WTC11 (cell line): Measurements from ENCODE around the gene MFNG. TPM values are rescaled to one million over a fixed set of nuclear protein-coding genes. Genes with fewer than 3 reads are reported as not detected.
A peak's percentile ranks its signal among the peaks of the same experiment; 100 is the strongest.

Source experiments
- ATAC-seq: fragments of 200-7000 bp; cut with Tn5 transposase; 2 replicates; pipeline ENCODE4 v1.10.0; 2021; ENCODE audit warnings: mild to moderate bottlenecking, moderate library complexity
- CTCF ChIA-PET: fragments of 300-600 bp; sonication (Branson Sonifier 250); formaldehyde crosslinking; loops from one replicate; lab custom pipeline; 2021; ENCODE audit warnings: antibody characterized with exemption; lab: Charles Lee
- POLR2A ChIA-PET: fragments of 350-600 bp; sonication (Branson Sonifier 250); formaldehyde crosslinking; loops from one replicate; lab custom pipeline; 2021; ENCODE audit warnings: antibody characterized with exemption; lab: Charles Lee
- DNase-seq: peaks from one replicate; pipeline ENCODE4 v3.0.0; 2021; ENCODE audit warnings: low spot score
- H3K27ac Mint-ChIP-seq: 2 replicates; pipeline ENCODE4 v1.8.0; 2021; ENCODE audit warnings: mixed read lengths
- H3K27me3 Mint-ChIP-seq: 2 replicates; pipeline ENCODE4 v1.8.0; 2021; ENCODE audit warnings: low read depth, mild to moderate bottlenecking, moderate library complexity, mixed read lengths
- H3K36me3 Mint-ChIP-seq: 2 replicates; pipeline ENCODE4 v1.8.0; 2021; ENCODE audit warnings: mixed read lengths
- H3K4me1 Mint-ChIP-seq: 2 replicates; pipeline ENCODE4 v1.8.0; 2022; ENCODE audit warnings: mixed read lengths
- H3K4me3 Mint-ChIP-seq: 2 replicates; pipeline ENCODE4 v1.8.0; 2021; ENCODE audit warnings: mild to moderate bottlenecking, moderate library complexity, mixed read lengths
- H3K9me3 Mint-ChIP-seq: 2 replicates; pipeline ENCODE4 v1.8.0; 2021; ENCODE audit warnings: mixed read lengths
- CBFB ChIP-seq: sonication (generic); formaldehyde crosslinking; IDR thresholded peaks from 2 replicates; pipeline ENCODE4 v1.8.1; 2022; ENCODE audit warnings: mild to moderate bottlenecking, low read depth, missing genetic modification reagents
- CREB1 ChIP-seq: sonication (generic); formaldehyde crosslinking; IDR thresholded peaks from 2 replicates; pipeline ENCODE4 v1.8.0; 2023; ENCODE audit warnings: mild to moderate bottlenecking, missing genetic modification reagents
- ETV6 ChIP-seq: sonication (generic); formaldehyde crosslinking; IDR thresholded peaks from 2 replicates; pipeline ENCODE4 v1.8.1; 2022; ENCODE audit warnings: mild to moderate bottlenecking, missing genetic modification reagents
- FOXK1 ChIP-seq: sonication (generic); formaldehyde crosslinking; IDR thresholded peaks from 2 replicates; pipeline ENCODE4 v1.8.0; 2022; ENCODE audit warnings: mild to moderate bottlenecking, moderate library complexity, missing genetic modification reagents
- GTF2I ChIP-seq: fragments of 250-450 bp; sonication (Bioruptor Pico); conservative IDR thresholded peaks from 2 replicates; pipeline ENCODE4 v1.4.0; 2021; ENCODE audit warnings: mild to moderate bottlenecking
- JUN ChIP-seq: sonication (generic); formaldehyde crosslinking; IDR thresholded peaks from 2 replicates; pipeline ENCODE4 v1.8.0; 2023; ENCODE audit warnings: mild to moderate bottlenecking, missing genetic modification reagents
- NR3C1 ChIP-seq: sonication (generic); formaldehyde crosslinking; conservative IDR thresholded peaks from 2 replicates; pipeline ENCODE4 v1.8.1; 2023; ENCODE audit warnings: low read depth, mild to moderate bottlenecking, missing genetic modification reagents
- SMAD3 ChIP-seq: sonication (generic); formaldehyde crosslinking; IDR thresholded peaks from 2 replicates; pipeline ENCODE4 v1.8.0; 2022; ENCODE audit warnings: missing genetic modification reagents, mild to moderate bottlenecking, borderline replicate concordance
- TEAD4 ChIP-seq: sonication (generic); formaldehyde crosslinking; IDR thresholded peaks from 2 replicates; pipeline ENCODE4 v1.8.0; 2022; ENCODE audit warnings: mild to moderate bottlenecking, missing genetic modification reagents
- ZBTB21 ChIP-seq: sonication (generic); formaldehyde crosslinking; IDR thresholded peaks from 2 replicates; pipeline ENCODE4 v1.8.1; 2023; ENCODE audit warnings: mild to moderate bottlenecking, missing genetic modification reagents, borderline replicate concordance
- ZNF121 ChIP-seq: sonication (generic); formaldehyde crosslinking; IDR thresholded peaks from 2 replicates; pipeline ENCODE4 v1.8.0; 2023; ENCODE audit warnings: missing genetic modification reagents
- ZNF219 ChIP-seq: sonication (generic); formaldehyde crosslinking; IDR thresholded peaks from 2 replicates; pipeline ENCODE4 v1.8.0; 2023; ENCODE audit warnings: missing genetic modification reagents, mild to moderate bottlenecking, borderline replicate concordance
- ZNF263 ChIP-seq: sonication (generic); formaldehyde crosslinking; IDR thresholded peaks from 2 replicates; pipeline ENCODE4 v1.8.1; 2022; ENCODE audit warnings: low read depth, mild to moderate bottlenecking, moderate library complexity, missing genetic modification reagents
- total RNA-seq: library from RNA; stranded (reverse); gene quantifications from 3 replicates; pipeline ENCODE4 v1.2.3, GENCODE V29; 2021
- TF ChIP-seq, protein P1 (sequence below): sonication (generic); formaldehyde crosslinking; conservative IDR thresholded peaks from 2 replicates; pipeline ENCODE4 v1.8.1; 2022; ENCODE audit warnings: mild to moderate bottlenecking, missing genetic modification reagents
- TF ChIP-seq, protein P2 (sequence below): sonication (generic); formaldehyde crosslinking; IDR thresholded peaks from 2 replicates; pipeline ENCODE4 v1.8.0; 2023; ENCODE audit warnings: mild to moderate bottlenecking, missing genetic modification reagents
- TF ChIP-seq, protein P3 (sequence below): fragments of 250-450 bp; sonication (Bioruptor Pico); IDR thresholded peaks from 2 replicates; pipeline ENCODE4 v1.9.0; 2021; ENCODE audit warnings: moderate library complexity, mild to moderate bottlenecking, inconsistent platforms, borderline replicate concordance
- TF ChIP-seq, protein P4 (sequence below): fragments of 250-450 bp; sonication (Bioruptor Pico); IDR thresholded peaks from 2 replicates; pipeline ENCODE4 v2.1.2; 2022; ENCODE audit warnings: mild to moderate bottlenecking, moderate library complexity
- TF ChIP-seq, protein P5 (sequence below): sonication (generic); formaldehyde crosslinking; IDR thresholded peaks from 2 replicates; pipeline ENCODE4 v1.8.0; 2023; ENCODE audit warnings: missing genetic modification reagents, mild to moderate bottlenecking, borderline replicate concordance
- TF ChIP-seq, protein P6 (sequence below): sonication (generic); formaldehyde crosslinking; IDR thresholded peaks from 2 replicates; pipeline ENCODE4 v1.8.1; 2023; ENCODE audit warnings: mild to moderate bottlenecking, moderate library complexity, missing genetic modification reagents

MFNG gene
- total RNA-seq, 1 experiment from 2014 or later: 3.2 TPM

DNA sequence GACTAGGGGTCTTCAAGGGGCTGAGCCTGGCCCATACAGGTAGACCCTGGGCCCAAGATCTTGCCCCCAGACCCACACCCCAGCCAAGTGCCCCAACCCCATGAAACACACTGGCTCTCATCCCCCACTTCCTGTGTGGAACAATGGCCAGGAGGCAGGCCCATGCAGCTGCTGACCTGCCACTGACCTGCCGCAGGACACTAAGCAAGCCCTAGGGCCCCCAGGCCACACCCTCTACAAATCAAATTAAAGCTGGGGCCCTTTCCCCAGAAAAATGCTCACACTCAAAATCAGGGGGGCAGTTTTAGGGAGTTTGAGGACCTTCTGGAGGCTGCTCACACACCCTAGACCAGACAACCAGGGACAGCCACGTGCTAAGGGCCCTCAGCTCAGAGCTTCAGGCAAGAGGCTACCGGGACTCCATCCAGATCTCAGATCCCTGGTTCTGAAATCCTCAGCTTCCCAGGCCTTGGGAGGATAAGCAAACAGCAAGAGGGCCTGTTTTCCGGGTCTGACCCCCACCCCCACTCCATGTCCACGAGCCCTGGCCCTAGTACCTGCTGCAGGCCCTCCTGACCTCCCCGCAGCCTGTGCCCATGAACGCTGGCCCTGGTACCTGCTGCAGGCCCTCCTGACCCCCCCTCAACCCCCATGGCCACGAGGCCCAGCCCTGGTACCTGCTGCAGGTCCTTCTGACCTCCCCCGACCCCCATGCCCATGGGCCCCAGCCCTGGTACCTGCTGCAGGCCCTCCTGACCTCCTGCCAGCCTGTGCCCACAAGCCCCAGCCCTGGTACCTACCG lies 23.1 kb upstream of the MFNG start (continued):
- TF ChIP-seq FOXK1 (CRISPR knock-in tag) (no peak), CBFB (CRISPR knock-in tag) (no peak), NR3C1 (CRISPR knock-in tag) (no peak), SMAD3 (no peak), ETV6 (CRISPR knock-in tag) (no peak), ZNF263 (no peak), TEAD4 (CRISPR knock-in tag) (no peak)
- TF ChIP-seq, protein P1, sequence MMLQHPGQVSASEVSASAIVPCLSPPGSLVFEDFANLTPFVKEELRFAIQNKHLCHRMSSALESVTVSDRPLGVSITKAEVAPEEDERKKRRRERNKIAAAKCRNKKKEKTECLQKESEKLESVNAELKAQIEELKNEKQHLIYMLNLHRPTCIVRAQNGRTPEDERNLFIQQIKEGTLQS (CRISPR knock-in tag): no peak
- TF ChIP-seq, protein P2, sequence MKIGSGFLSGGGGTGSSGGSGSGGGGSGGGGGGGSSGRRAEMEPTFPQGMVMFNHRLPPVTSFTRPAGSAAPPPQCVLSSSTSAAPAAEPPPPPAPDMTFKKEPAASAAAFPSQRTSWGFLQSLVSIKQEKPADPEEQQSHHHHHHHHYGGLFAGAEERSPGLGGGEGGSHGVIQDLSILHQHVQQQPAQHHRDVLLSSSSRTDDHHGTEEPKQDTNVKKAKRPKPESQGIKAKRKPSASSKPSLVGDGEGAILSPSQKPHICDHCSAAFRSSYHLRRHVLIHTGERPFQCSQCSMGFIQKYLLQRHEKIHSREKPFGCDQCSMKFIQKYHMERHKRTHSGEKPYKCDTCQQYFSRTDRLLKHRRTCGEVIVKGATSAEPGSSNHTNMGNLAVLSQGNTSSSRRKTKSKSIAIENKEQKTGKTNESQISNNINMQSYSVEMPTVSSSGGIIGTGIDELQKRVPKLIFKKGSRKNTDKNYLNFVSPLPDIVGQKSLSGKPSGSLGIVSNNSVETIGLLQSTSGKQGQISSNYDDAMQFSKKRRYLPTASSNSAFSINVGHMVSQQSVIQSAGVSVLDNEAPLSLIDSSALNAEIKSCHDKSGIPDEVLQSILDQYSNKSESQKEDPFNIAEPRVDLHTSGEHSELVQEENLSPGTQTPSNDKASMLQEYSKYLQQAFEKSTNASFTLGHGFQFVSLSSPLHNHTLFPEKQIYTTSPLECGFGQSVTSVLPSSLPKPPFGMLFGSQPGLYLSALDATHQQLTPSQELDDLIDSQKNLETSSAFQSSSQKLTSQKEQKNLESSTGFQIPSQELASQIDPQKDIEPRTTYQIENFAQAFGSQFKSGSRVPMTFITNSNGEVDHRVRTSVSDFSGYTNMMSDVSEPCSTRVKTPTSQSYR (CRISPR knock-in tag): no peak
- TF ChIP-seq, protein P3, sequence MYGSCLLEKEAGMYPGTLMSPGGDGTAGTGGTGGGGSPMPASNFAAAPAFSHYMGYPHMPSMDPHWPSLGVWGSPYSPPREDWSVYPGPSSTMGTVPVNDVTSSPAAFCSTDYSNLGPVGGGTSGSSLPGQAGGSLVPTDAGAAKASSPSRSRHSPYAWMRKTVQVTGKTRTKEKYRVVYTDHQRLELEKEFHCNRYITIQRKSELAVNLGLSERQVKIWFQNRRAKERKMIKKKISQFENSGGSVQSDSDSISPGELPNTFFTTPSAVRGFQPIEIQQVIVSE: no peak
- TF ChIP-seq, protein P4, sequence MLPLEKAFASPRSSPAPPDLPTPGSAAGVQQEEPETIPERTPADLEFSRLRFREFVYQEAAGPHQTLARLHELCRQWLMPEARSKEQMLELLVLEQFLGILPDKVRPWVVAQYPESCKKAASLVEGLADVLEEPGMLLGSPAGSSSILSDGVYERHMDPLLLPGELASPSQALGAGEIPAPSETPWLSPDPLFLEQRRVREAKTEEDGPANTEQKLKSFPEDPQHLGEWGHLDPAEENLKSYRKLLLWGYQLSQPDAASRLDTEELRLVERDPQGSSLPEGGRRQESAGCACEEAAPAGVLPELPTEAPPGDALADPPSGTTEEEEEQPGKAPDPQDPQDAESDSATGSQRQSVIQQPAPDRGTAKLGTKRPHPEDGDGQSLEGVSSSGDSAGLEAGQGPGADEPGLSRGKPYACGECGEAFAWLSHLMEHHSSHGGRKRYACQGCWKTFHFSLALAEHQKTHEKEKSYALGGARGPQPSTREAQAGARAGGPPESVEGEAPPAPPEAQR (CRISPR knock-in tag): no peak

DNA sequence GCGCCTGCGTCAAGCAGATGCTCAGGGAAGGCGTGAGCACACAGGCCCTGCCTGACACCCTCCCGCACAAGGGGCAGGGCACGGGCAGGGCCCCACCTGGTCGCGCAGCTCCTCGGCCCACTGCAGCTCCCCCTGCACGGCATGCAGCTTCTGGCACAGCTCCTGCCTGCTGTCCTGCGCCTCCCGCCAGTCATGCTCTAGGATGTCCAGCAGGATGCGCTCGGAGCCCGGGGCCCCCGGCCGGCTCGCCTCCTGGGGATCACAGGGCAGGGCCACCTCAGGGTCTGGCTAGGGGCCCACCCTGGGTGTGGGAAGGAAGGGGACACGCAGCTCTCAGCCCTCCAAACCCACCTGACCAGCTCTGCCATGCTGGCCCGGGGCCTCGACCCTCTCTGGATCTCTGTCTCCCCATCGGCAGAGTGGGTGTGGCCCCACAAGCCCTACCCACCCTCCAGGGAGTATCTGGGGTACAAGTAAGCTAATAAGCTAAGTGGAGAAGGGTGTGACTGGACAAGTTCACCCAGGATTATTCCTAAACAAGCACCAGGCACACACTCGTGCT lies 22.3 kb upstream of the MFNG start:
- Mint-ChIP-seq H3K4me3 (no peak overlapping the region), H3K4me1 (peaks cover 8% of the 10 kb centered on the region), H3K27ac (no peak overlapping the region), H3K27me3 (no peaks in the 10 kb centered on the region), H3K36me3 (no peaks in the 10 kb centered on the region), H3K9me3 (no peaks in the 10 kb centered on the region)
- peak; percentile 35 for ATAC-seq
- ChIA-PET CTCF (interaction anchor here (0.6 to 2.4 kb wide), 11 partner anchors 10 to 96 kb away, joined by 3 to 19 read pairs (median 4); partner anchors contain the start of gene MFNG), POLR2A (interaction anchor here (0.6 kb wide), 1 partner anchor 135 kb away, joined by 3 read pairs; no protein-coding TSS in a partner anchor)
- DNase-seq: no peak
- TF ChIP-seq, protein P5, sequence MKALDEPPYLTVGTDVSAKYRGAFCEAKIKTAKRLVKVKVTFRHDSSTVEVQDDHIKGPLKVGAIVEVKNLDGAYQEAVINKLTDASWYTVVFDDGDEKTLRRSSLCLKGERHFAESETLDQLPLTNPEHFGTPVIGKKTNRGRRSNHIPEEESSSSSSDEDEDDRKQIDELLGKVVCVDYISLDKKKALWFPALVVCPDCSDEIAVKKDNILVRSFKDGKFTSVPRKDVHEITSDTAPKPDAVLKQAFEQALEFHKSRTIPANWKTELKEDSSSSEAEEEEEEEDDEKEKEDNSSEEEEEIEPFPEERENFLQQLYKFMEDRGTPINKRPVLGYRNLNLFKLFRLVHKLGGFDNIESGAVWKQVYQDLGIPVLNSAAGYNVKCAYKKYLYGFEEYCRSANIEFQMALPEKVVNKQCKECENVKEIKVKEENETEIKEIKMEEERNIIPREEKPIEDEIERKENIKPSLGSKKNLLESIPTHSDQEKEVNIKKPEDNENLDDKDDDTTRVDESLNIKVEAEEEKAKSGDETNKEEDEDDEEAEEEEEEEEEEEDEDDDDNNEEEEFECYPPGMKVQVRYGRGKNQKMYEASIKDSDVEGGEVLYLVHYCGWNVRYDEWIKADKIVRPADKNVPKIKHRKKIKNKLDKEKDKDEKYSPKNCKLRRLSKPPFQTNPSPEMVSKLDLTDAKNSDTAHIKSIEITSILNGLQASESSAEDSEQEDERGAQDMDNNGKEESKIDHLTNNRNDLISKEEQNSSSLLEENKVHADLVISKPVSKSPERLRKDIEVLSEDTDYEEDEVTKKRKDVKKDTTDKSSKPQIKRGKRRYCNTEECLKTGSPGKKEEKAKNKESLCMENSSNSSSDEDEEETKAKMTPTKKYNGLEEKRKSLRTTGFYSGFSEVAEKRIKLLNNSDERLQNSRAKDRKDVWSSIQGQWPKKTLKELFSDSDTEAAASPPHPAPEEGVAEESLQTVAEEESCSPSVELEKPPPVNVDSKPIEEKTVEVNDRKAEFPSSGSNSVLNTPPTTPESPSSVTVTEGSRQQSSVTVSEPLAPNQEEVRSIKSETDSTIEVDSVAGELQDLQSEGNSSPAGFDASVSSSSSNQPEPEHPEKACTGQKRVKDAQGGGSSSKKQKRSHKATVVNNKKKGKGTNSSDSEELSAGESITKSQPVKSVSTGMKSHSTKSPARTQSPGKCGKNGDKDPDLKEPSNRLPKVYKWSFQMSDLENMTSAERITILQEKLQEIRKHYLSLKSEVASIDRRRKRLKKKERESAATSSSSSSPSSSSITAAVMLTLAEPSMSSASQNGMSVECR (CRISPR knock-in tag): no peak
- TF ChIP-seq GTF2I (CRISPR knock-in tag): no peak
- TF ChIP-seq, protein P6, sequence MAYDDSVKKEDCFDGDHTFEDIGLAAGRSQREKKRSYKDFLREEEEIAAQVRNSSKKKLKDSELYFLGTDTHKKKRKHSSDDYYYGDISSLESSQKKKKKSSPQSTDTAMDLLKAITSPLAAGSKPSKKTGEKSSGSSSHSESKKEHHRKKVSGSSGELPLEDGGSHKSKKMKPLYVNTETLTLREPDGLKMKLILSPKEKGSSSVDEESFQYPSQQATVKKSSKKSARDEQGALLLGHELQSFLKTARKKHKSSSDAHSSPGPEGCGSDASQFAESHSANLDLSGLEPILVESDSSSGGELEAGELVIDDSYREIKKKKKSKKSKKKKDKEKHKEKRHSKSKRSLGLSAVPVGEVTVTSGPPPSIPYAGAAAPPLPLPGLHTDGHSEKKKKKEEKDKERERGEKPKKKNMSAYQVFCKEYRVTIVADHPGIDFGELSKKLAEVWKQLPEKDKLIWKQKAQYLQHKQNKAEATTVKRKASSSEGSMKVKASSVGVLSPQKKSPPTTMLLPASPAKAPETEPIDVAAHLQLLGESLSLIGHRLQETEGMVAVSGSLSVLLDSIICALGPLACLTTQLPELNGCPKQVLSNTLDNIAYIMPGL (CRISPR knock-in tag): no peak
- no peak for TF ChIP-seq CREB1 (CRISPR knock-in tag)
- no peak for TF ChIP-seq ZBTB21 (CRISPR knock-in tag)
- TF ChIP-seq ZNF121 (CRISPR knock-in tag): no peak
- no peak for TF ChIP-seq ZNF219 (CRISPR knock-in tag)
- no peak for TF ChIP-seq JUN
